SK-N-MC (cell line): Measurements from ENCODE around the gene GOLGA6L2.
"Not testable (repeated sequence)": the region's sequence is repeated elsewhere in the genome, so short reads cannot be mapped to it uniquely, and the experiment has no call there.

Experiments used
- DNase-seq: peaks from one replicate; pipeline ENCODE4 v3.0.0-alpha.2; 2011; ENCODE audit warnings: low read depth, low spot score
- H3K27ac ChIP-seq: fragments of 200-600 bp; sonication (generic); 2 replicates; pipeline ENCODE4 v1.5.1; 2016; ENCODE audit warnings: mixed run types
- H3K36me3 ChIP-seq: fragments of 200-600 bp; sonication (generic); 2 replicates; pipeline ENCODE4 v1.6.1; 2017; ENCODE audit warnings: antibody characterized with exemption, low read length, mixed read lengths; ENCODE audit not compliant: insufficient read depth
- H3K4me3 ChIP-seq: fragments of 200-600 bp; sonication (generic); 2 replicates; pipeline ENCODE4 v1.5.1; 2016
- H3K9ac ChIP-seq: fragments of 200-600 bp; sonication (generic); 2 replicates; pipeline ENCODE4 v1.8.0; 2017; ENCODE audit warnings: mixed run types, mixed read lengths; ENCODE audit not compliant: insufficient read length
- H3K9me3 ChIP-seq: fragments of 200-600 bp; sonication (generic); 2 replicates; pipeline ENCODE4 v1.6.1; 2017; ENCODE audit warnings: low read depth, mild to moderate bottlenecking, antibody characterized with exemption, low read length, moderate library complexity, mixed read lengths
- EZH2 ChIP-seq: fragments of 200-600 bp; sonication (generic); IDR thresholded peaks from one replicate; pipeline ENCODE4 v1.6.1; 2017; ENCODE audit warnings: antibody characterized with exemption
- FOXP2 ChIP-seq: optimal IDR thresholded peaks from 2 replicates; pipeline ENCODE3; 2011; ENCODE audit warnings: mild to moderate bottlenecking, moderate library complexity; ENCODE audit not compliant: insufficient read depth; ENCODE audit errors: extremely low read length, control extremely low read depth
- POLR2AphosphoS5 ChIP-seq: IDR thresholded peaks from 2 replicates; pipeline ENCODE4 v1.6.1; 2012; ENCODE audit warnings: mild to moderate bottlenecking, low read depth, low read length, borderline replicate concordance

The GOLGA6L2 gene

DNA sequence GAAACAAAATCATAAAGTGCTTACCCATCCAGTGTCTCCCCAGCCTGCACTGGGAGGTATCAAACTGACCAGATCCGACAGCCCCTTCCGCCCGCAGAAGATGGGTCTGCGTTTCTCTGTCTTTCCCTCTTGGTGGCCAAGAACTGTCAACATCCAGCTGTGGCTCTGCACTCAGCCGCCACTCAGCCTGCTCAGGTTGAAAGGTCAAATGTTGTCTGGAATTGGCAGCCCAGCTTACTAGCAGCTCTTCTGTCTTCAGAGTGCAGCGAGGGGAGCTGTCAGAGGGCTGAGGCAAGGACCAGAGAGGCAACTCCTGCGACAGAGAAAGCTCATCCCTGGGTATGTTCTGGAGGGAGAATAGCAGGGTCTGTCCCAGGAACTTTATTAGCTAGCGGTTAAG, 45.4 kb downstream of the GOLGA6L2 start:
- Histone ChIP-seq H3K36me3 (no peaks in the 10 kb centered on the region), H3K27ac (no peak overlapping the region), H3K9ac (no peak overlapping the region), H3K4me3 (no peak overlapping the region), H3K9me3 (no peaks in the 10 kb centered on the region)
- no peak for DNase-seq
- no peak for TF ChIP-seq EZH2
- TF ChIP-seq POLR2AphosphoS5 = no peak
- no peak for TF ChIP-seq FOXP2

DNA sequence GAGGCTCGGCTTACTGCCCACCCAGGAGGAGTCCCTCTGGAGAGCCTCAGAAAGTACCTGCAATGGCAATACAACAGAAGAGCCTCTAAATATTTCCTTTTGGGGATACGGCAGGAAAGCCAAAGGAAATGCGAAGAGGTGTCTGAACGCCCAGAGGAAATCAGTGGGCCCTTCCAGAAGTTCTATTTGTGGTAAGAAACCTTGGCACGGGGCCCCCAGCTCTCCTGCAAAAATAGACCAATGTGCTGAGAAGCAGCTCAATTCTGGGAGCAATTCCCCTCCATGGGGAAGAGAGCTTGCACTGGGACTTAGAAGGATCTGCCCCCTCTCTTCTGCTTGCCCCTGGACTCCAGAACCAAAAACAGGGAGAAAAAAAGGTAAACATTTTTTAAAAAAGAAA, 47.8 kb downstream of the GOLGA6L2 start:
- not testable (repeated sequence) for H3K9ac ChIP-seq, H3K9me3 ChIP-seq, DNase-seq, H3K27ac ChIP-seq, H3K4me3 ChIP-seq, H3K36me3 ChIP-seq

GRCh38 chr15:23398357-23398756, 48.7 kb downstream of the GOLGA6L2 start:
- H3K9me3 ChIP-seq, H3K36me3 ChIP-seq, H3K27ac ChIP-seq, H3K4me3 ChIP-seq, DNase-seq, H3K9ac ChIP-seq: not testable (repeated sequence)

- no peak overlapping the region for H3K9ac ChIP-seq
- H3K9me3 ChIP-seq = no peaks in the 10 kb centered on the region
- TF ChIP-seq EZH2 (no peak), FOXP2 (no peak), POLR2AphosphoS5 (no peak)
- DNase-seq = no peak
- no peaks in the 10 kb centered on the region for H3K36me3 ChIP-seq
- H3K4me3 ChIP-seq = no peak overlapping the region
- no peak overlapping the region for H3K27ac ChIP-seq
Observed at GRCh38 chr15:23397779-23398178, 49.3 kb downstream of the GOLGA6L2 start.

DNA sequence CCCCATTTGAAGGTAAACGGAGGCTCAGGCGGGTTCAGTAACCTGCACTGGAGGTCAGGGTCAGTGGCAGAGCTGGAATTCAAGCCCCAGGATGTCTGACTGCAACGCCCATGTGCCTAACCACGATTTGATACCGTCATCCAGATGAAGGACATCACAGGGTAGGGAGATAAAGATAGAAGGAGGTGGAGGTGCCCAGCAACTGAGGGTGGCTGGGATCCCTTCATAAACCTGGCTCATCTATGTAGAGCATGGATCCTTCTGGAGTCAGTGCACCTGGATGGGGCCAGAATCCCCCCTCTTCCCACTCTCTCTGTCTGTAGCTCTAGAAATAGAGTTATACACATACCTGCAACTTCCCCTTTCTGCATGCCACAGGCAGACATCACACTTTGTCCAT, 51.2 kb downstream of the GOLGA6L2 start:
- no peak overlapping the region for H3K9ac ChIP-seq
- TF ChIP-seq FOXP2 (no peak), POLR2AphosphoS5 (no peak), EZH2 (no peak)
- no peak overlapping the region for H3K4me3 ChIP-seq
- H3K36me3 ChIP-seq = no peaks in the 10 kb centered on the region
- H3K27ac ChIP-seq = no peak overlapping the region
- no peaks in the 10 kb centered on the region for H3K9me3 ChIP-seq
- no peak for DNase-seq

DNA sequence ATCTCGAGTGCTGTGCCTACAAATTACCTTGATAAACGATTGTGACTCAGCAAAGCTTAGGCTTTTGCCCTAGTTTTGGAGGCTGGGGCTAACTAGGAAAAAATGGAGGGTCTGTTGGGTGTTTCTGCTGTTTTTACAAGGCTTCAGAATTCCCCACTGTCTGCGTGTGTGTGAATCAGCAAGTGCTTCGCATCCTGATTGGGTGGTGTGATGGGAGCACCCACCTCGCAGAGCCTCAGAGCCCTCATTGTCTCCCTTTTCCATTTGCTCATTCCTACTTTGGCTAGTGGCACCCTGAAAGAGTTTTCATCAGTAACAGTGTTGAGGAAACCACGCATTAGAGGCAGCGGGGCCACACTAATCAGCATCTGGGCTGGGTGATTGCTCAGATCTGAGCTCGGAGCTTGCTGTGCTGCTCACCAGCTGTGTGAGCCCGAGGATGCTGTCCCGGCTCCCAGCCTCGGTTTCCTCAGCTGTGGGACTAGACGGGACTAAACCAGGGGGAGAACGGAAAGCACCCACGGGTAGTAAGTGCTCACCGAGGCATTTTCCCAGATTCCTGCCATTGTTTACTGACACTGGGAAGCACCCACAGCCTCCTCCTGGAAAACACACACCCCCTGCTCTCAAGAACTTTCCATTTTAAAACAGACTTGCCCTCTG, 51.9 kb downstream of the GOLGA6L2 start:
- Histone ChIP-seq H3K4me3 (no peak overlapping the region), H3K9ac (no peak overlapping the region), H3K36me3 (no peaks in the 10 kb centered on the region), H3K27ac (no peak overlapping the region), H3K9me3 (no peaks in the 10 kb centered on the region)
- DNase-seq = no peak
- no peak for TF ChIP-seq EZH2
- no peak for TF ChIP-seq POLR2AphosphoS5
- no peak for TF ChIP-seq FOXP2
